Smooth muscle cell (in vitro differentiated cells): ENCODE results near the gene PILRB. TPM values are rescaled to one million over a fixed set of nuclear protein-coding genes. Genes with fewer than 3 reads are reported as not detected.
"Not testable (repeated sequence)": the region's sequence is repeated elsewhere in the genome, so short reads cannot be mapped to it uniquely, and the experiment has no call there.

Experiments
- DNase-seq: peaks from one replicate; lab custom pipeline; 2025; ENCODE audit not compliant: unreplicated experiment; lab: John Stamatoyannopoulos, UW
- H2AFZ ChIP-seq: fragments of 200-600 bp; sonication (generic); 2 replicates; pipeline ENCODE4 v1.6.0; 2016; ENCODE audit warnings: antibody characterized with exemption, low read depth, mild to moderate bottlenecking
- H3F3A ChIP-seq: fragments of 200-600 bp; sonication (generic); 2 replicates; pipeline ENCODE4 v1.6.0; 2017; ENCODE audit warnings: antibody characterized with exemption, low read depth
- H3K27ac ChIP-seq: fragments of 200-600 bp; sonication (generic); 2 replicates; pipeline ENCODE4 v1.5.1; 2016; ENCODE audit warnings: low read depth, mild to moderate bottlenecking
- H3K27me3 ChIP-seq: fragments of 200-600 bp; sonication (generic); 2 replicates; pipeline ENCODE4 v1.6.1; 2016; ENCODE audit warnings: low read depth, mild to moderate bottlenecking
- H3K36me3 ChIP-seq: fragments of 200-600 bp; sonication (generic); 2 replicates; pipeline ENCODE4 v1.5.1; 2016; ENCODE audit warnings: low read depth
- H3K4me1 ChIP-seq: fragments of 200-600 bp; sonication (generic); 2 replicates; pipeline ENCODE4 v1.5.1; 2016; ENCODE audit warnings: low read depth
- H3K4me2 ChIP-seq: fragments of 200-600 bp; sonication (generic); 2 replicates; pipeline ENCODE4 v1.6.0; 2016; ENCODE audit warnings: mild to moderate bottlenecking
- H3K4me3 ChIP-seq: fragments of 200-600 bp; sonication (generic); 2 replicates; pipeline ENCODE4 v1.5.1; 2016; ENCODE audit warnings: mild to moderate bottlenecking
- H3K79me2 ChIP-seq: fragments of 200-600 bp; sonication (generic); 2 replicates; pipeline ENCODE4 v1.6.0; 2016; ENCODE audit warnings: low read depth, mild to moderate bottlenecking
- H3K9ac ChIP-seq: fragments of 200-600 bp; sonication (generic); 2 replicates; pipeline ENCODE4 v1.6.0; 2016; ENCODE audit warnings: low read depth
- H3K9me3 ChIP-seq: fragments of 200-600 bp; sonication (generic); replicated peaks from 2 replicates; pipeline ENCODE4 v1.5.1; 2016; ENCODE audit warnings: low read depth
- H4K20me1 ChIP-seq: fragments of 200-600 bp; sonication (generic); 2 replicates; pipeline ENCODE4 v1.6.0; 2016; ENCODE audit warnings: low read depth
- CTCF ChIP-seq: fragments of 200-600 bp; sonication (generic); IDR thresholded peaks from 2 replicates; pipeline ENCODE4 v1.5.1; 2017; ENCODE audit warnings: borderline replicate concordance, mild to moderate bottlenecking, antibody characterized with exemption; ENCODE audit not compliant: insufficient read depth, poor library complexity, severe bottlenecking
- WGBS: methylation state at CpG from one replicate; pipeline ENCODE4 v1.1.7; 2016; ENCODE audit warnings: low lambda C conversion rate; 5-methylcytosine and 5-hydroxymethylcytosine counted together
- polyA plus RNA-seq: library from polyadenylated mRNA; unstranded; fragments of >200 nt; fragmentation: Nextera tagmentation; extraction: Ambion mirVana; gene quantifications from 2 replicates; pipeline ENCODE4 v1.2.1, GENCODE V29; 2016
- total RNA-seq: library from RNA; depleted of rRNA; stranded (reverse); fragments of >200 nt; gene quantifications from 2 replicates; pipeline ENCODE4 v1.2.3, GENCODE V29; 2014

The PILRB gene
- total and polyA plus RNA-seq, 2 experiments from 2014 or later: 10.1 to 12.0 TPM

DNA sequence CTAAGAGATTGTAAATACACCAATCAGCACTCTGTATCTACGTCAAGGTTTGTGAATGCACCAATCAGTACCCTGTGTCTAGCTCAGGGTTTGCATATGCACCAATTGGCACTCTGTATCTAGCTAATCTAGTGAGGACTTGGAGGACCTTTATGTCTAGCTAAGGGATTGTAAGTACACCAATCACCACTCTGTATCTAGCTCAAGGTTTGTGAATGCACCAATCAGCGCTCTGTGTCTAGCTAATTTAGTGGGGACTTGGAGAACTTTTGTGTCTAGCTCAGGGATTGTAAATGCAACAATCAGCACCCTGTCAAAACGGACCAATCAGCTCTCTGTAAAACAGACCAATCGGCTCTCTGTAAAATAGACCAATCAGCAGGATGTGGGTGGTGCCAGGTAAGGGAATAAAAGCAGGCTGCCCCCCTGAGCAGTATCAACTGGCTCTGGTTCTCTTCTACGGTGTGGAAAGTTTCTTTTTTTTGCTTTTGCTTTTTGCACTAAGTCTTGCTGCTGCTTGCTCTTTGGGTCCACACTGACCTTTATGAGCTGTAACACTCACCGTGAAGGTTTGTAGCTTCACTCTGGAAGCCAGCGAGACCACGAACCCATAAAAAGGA, 24.4 kb downstream of the PILRB start:
- not testable (repeated sequence) for H2AFZ ChIP-seq, DNase-seq, H3K9me3 ChIP-seq, H3F3A ChIP-seq, H3K36me3 ChIP-seq, H4K20me1 ChIP-seq, H3K4me1 ChIP-seq, H3K4me2 ChIP-seq, H3K9ac ChIP-seq, H3K27ac ChIP-seq, H3K4me3 ChIP-seq, H3K27me3 ChIP-seq, H3K79me2 ChIP-seq
- WGBS: 92% methylated on average over 8 of the region's 8 CpGs

DNA sequence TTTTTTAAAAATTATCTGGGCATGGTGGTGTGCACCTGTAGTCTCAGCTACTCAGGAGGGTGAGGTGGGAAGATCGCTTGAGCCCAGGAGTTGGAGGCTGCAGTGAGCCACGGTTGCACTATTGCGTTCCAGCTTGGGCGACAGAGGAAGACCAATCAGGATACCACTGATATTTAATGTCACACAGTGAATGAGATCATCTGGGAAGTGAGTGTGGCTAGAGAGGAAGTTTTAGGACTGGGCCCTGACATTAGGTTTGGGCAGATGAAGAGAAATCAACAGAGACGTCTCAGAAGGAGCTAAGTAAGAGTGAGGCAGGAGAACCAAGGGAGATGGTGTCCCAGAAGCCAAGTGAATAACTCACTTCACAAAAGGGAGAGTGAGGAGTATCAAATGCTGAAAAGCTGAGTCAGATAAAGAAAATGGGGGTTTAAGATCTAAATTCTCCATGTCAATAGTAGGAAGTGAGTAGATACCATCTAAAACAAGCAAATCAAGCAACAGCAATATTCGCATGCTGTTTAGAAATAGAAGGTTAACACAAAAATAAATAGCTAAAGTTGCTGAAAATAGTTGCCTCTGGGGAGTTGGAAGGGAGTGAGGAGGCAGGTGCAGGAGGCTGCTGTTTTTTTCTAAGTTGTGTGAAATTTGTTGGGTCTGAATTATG, 26.8 kb downstream of the PILRB start:
- no peak overlapping the region for H2AFZ ChIP-seq
- no peak for TF ChIP-seq CTCF

DNA sequence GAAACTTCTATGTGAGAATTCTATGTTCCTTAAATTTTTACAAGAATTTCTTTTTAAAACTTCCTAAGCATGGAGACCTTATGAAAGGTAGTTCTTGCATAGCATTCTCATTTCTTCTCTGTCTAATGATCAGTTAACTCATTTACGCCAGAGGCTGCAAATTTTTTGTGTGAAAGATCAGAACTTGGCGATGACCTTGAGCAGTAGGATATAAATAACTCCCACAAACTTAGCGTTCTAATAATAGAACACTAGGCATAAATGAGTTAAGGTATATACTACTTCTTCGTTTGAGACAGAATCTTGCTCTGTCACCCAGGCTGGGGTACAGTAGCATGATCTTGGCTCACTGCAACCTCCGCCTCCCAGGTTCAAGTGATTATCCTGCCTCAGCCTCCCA, 29.0 kb downstream of the PILRB start:
- H3K4me3 ChIP-seq: no peak overlapping the region
- no peak overlapping the region for H2AFZ ChIP-seq
- DNase-seq: no peak
- H3F3A ChIP-seq: no peaks in the 10 kb centered on the region
- H3K9ac ChIP-seq: no peak overlapping the region
- no peaks in the 10 kb centered on the region for H3K79me2 ChIP-seq
- H3K4me2 ChIP-seq: no peak overlapping the region
- no peaks in the 10 kb centered on the region for H4K20me1 ChIP-seq
- H3K36me3 ChIP-seq: no peaks in the 10 kb centered on the region
- no peaks in the 10 kb centered on the region for H3K9me3 ChIP-seq
- no peaks in the 10 kb centered on the region for H3K4me1 ChIP-seq
- no peak for TF ChIP-seq CTCF
- 95% methylated on average over 5 of the region's 5 CpGs for WGBS
- H3K27ac ChIP-seq: no peak overlapping the region
- peaks cover 10% of the 10 kb centered on the region for H3K27me3 ChIP-seq

More for the DNA sequence above, 26.8 kb downstream of the PILRB start:
- DNase-seq: no peak
- no peaks in the 10 kb centered on the region for H3K36me3 ChIP-seq
- no peaks in the 10 kb centered on the region for H3F3A ChIP-seq
- 88% methylated on average over 6 of the region's 6 CpGs for WGBS
- H3K4me3 ChIP-seq: no peak overlapping the region
- no peak overlapping the region for H3K4me2 ChIP-seq
- no peaks in the 10 kb centered on the region for H3K79me2 ChIP-seq
- H3K27ac ChIP-seq: no peak overlapping the region
- H3K4me1 ChIP-seq: no peaks in the 10 kb centered on the region
- H3K9me3 ChIP-seq: no peaks in the 10 kb centered on the region
- peaks cover 10% of the 10 kb centered on the region for H3K27me3 ChIP-seq
- H3K9ac ChIP-seq: no peak overlapping the region
- H4K20me1 ChIP-seq: no peaks in the 10 kb centered on the region

GRCh38 chr7:100387695-100388094, 29.8 kb downstream of the PILRB start:
- Histone ChIP-seq H3K36me3 (no peaks in the 10 kb centered on the region), H2AFZ (no peak overlapping the region), H3K27ac (no peak overlapping the region), H4K20me1 (no peaks in the 10 kb centered on the region), H3K27me3 (peaks cover 10% of the 10 kb centered on the region), H3K4me2 (no peak overlapping the region), H3K9ac (no peak overlapping the region), H3F3A (no peaks in the 10 kb centered on the region), H3K4me3 (no peak overlapping the region), H3K4me1 (no peaks in the 10 kb centered on the region), H3K9me3 (no peaks in the 10 kb centered on the region), H3K79me2 (no peaks in the 10 kb centered on the region)
- 70% methylated on average over 2 of the region's 2 CpGs for WGBS
- TF ChIP-seq CTCF: no peak
- no peak for DNase-seq
